ENCODE measurements around the gene COA5.

Gene COA5

GRCh38 chr2:98551316-98551715 lies 57.0 kb downstream of the COA5 start:
- no peak for DNase-seq (ENCODE audit: low read depth in 2 of 2)

- no peak for DNase-seq (ENCODE audit: low read depth in 2 of 2)
These were observed 58.1 kb downstream of the COA5 start for GRCh38 chr2:98550165-98550564.

All from stimulated activated CD4-positive, alpha-beta T cell treated with anti-CD3 and anti-CD28 coated beads, Interleukin-1b, Interleukin-23, amount 100 ng/mL, for 1 hour (primary cell).